ENCODE measurements around the gene ATXN1L.

- TF ChIP-seq, protein P1, sequence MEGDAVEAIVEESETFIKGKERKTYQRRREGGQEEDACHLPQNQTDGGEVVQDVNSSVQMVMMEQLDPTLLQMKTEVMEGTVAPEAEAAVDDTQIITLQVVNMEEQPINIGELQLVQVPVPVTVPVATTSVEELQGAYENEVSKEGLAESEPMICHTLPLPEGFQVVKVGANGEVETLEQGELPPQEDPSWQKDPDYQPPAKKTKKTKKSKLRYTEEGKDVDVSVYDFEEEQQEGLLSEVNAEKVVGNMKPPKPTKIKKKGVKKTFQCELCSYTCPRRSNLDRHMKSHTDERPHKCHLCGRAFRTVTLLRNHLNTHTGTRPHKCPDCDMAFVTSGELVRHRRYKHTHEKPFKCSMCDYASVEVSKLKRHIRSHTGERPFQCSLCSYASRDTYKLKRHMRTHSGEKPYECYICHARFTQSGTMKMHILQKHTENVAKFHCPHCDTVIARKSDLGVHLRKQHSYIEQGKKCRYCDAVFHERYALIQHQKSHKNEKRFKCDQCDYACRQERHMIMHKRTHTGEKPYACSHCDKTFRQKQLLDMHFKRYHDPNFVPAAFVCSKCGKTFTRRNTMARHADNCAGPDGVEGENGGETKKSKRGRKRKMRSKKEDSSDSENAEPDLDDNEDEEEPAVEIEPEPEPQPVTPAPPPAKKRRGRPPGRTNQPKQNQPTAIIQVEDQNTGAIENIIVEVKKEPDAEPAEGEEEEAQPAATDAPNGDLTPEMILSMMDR (IDR thresholded peaks at IDR 0.05 in 4 of 5, conservative IDR thresholded peaks at IDR 0.05 in 1 of 5): no peak
- TF ChIP-seq POLR2A (IDR thresholded peaks at IDR 0.05): no peak
Measured at GRCh38 chr16:71854369-71854948, 8.7 kb downstream of the ATXN1L start.

Data from gastrocnemius medialis (tissue), 4 donors.